ENCODE results near the gene CCDC68. TPM values are rescaled to one million over a fixed set of nuclear protein-coding genes. Genes with fewer than 3 reads are reported as not detected.
A peak's percentile ranks its signal among the peaks of the same experiment; 100 is the strongest.

CCDC68 gene
- polyA plus RNA-seq, 2 of the 4 experiments (the other 2 are of a cell fraction), result 3.1 to 12.4 TPM

DNA sequence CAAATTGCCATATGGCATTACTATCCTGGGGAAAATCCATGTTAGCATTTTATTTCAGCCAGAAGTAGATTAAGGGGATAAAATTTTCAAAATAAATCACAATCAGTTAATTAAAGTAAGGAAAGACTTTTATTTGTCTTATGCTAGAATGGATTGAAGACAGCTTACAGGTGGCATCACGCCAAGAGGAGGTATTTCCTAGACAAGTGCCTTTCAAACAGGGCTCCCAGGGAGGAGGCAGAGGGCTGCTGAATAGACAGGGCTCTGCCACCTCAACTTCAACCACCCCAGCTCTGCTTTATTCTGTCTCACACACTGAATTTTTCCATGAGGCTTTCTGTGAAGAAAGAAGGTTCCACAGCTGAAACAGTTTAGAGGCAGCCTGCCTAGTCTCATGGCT lies 12.2 kb downstream of the CCDC68 start:
- TF ChIP-seq MYC (IDR thresholded peaks at IDR 0.05; ENCODE audit: borderline replicate concordance, low read length), result no peak
- TF ChIP-seq HOXB13 (CRISPR knock-in tag; IDR thresholded peaks at IDR 0.05; ENCODE audit: low read depth), result no peak
- TF ChIP-seq CHD4 (IDR thresholded peaks at IDR 0.05; ENCODE audit: borderline replicate concordance), result no peak
- TF ChIP-seq SREBF2 (IDR thresholded peaks at IDR 0.05), result no peak
- TF ChIP-seq CBX2 (IDR thresholded peaks at IDR 0.05; ENCODE audit: borderline replicate concordance, low read depth), result no peak
- no peak for TF ChIP-seq ZSCAN20 (CRISPR knock-in tag; IDR thresholded peaks at IDR 0.05)
- TF ChIP-seq KDM5A (IDR thresholded peaks at IDR 0.05), result no peak
- TF ChIP-seq, protein P1, sequence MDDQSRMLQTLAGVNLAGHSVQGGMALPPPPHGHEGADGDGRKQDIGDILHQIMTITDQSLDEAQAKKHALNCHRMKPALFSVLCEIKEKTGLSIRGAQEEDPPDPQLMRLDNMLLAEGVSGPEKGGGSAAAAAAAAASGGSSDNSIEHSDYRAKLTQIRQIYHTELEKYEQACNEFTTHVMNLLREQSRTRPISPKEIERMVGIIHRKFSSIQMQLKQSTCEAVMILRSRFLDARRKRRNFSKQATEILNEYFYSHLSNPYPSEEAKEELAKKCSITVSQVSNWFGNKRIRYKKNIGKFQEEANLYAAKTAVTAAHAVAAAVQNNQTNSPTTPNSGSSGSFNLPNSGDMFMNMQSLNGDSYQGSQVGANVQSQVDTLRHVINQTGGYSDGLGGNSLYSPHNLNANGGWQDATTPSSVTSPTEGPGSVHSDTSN (IDR thresholded peaks at IDR 0.05), result no peak
- no peak for TF ChIP-seq FOXS1 (CRISPR knock-in tag; IDR thresholded peaks at IDR 0.05)
- TF ChIP-seq RARB (CRISPR knock-in tag; IDR thresholded peaks at IDR 0.05), result no peak
- TF ChIP-seq REST (IDR thresholded peaks at IDR 0.05), result no peak
- no peak for TF ChIP-seq TP53 (CRISPR knock-in tag; IDR thresholded peaks at IDR 0.05)
- TF ChIP-seq, protein P2, sequence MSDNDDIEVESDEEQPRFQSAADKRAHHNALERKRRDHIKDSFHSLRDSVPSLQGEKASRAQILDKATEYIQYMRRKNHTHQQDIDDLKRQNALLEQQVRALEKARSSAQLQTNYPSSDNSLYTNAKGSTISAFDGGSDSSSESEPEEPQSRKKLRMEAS (IDR thresholded peaks at IDR 0.05), result no peak
- TF ChIP-seq CBX8 (IDR thresholded peaks at IDR 0.05), result no peak
- no peak for TF ChIP-seq HOXB5 (CRISPR knock-in tag; IDR thresholded peaks at IDR 0.05)
- TF ChIP-seq MAFK (IDR thresholded peaks at IDR 0.05; ENCODE audit: partially characterized antibody), result no peak
- TF ChIP-seq, protein P3, sequence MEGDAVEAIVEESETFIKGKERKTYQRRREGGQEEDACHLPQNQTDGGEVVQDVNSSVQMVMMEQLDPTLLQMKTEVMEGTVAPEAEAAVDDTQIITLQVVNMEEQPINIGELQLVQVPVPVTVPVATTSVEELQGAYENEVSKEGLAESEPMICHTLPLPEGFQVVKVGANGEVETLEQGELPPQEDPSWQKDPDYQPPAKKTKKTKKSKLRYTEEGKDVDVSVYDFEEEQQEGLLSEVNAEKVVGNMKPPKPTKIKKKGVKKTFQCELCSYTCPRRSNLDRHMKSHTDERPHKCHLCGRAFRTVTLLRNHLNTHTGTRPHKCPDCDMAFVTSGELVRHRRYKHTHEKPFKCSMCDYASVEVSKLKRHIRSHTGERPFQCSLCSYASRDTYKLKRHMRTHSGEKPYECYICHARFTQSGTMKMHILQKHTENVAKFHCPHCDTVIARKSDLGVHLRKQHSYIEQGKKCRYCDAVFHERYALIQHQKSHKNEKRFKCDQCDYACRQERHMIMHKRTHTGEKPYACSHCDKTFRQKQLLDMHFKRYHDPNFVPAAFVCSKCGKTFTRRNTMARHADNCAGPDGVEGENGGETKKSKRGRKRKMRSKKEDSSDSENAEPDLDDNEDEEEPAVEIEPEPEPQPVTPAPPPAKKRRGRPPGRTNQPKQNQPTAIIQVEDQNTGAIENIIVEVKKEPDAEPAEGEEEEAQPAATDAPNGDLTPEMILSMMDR (IDR thresholded peaks at IDR 0.05), result no peak
- no peak for TF ChIP-seq EP300 (IDR thresholded peaks at IDR 0.05)
- TF ChIP-seq TFCP2L1 (CRISPR knock-in tag; IDR thresholded peaks at IDR 0.05), result no peak
- no peak for TF ChIP-seq NR3C1 (IDR thresholded peaks at IDR 0.05)
- CTCF ChIA-PET, result no interaction called here
- H3K9me3 ChIP-seq, result no peaks in the 10 kb centered on the region
- FAIRE-seq (no peak), DNase-seq (ENCODE audit: low read depth in 1 of 2, low spot score in 1 of 2) (peak in 1 of 2 experiments; percentile 19), ATAC-seq (peak in 1 of 2 experiments; percentile 32; a peak in 2 of 6 replicates)
- peak overlapping the region; percentile 81 for H3K4me2 ChIP-seq
- H3K4me1 ChIP-seq, result peaks cover 44% of the 10 kb centered on the region
- POLR2A ChIA-PET, result no interaction called here
- peak overlapping the region; percentile 75 to 84 for H3K27ac ChIP-seq
- WGBS (ENCODE audit: missing lambda C conversion rate), result 55% methylated on average over 1 of the region's 1 CpG
- H3K4me3 ChIP-seq, result no peak overlapping the region

DNA sequence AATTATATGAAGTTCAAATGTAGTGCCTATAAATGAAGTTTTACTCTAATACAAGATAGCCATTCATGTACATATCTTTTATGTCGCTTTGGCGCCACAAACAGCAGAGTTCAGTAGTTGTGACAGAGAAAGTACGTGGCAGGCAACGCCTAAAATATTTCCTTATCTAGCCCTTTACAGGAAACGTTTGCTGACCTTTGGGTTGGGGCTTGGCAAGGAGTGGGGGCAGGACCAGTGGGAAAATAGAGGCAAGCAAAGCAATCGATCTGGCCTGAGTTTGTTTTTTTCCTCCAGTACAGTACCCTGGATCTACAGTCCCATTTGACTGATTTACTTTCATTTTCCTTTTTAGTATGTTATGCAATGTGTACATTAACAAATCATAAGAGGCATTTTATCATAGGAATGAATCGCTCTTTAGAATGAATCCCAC lies 13.1 kb downstream of the CCDC68 start:
- FAIRE-seq (no peak), DNase-seq (ENCODE audit: low read depth in 1 of 2, low spot score in 1 of 2) (peak in 1 of 2 experiments; percentile 66)
- CTCF ChIA-PET, result interaction anchor here (0.6 to 1.0 kb wide), 2 partner anchors 11 to 1835 kb away, joined by 3 read pairs; no protein-coding TSS in a partner anchor

More for the DNA sequence above, 13.1 kb downstream of the CCDC68 start:
- Histone ChIP-seq H3K4me2 (peak overlapping the region; percentile 81), H3K27ac (peak overlapping the region; percentile 75 to 84), H3K4me3 (peak overlapping the region; percentile 37), H3K9me3 (no peaks in the 10 kb centered on the region), H3K4me1 (peaks cover 44% of the 10 kb centered on the region)
- POLR2A ChIA-PET, result no interaction called here
- TF ChIP-seq CEBPB (IDR thresholded peaks at IDR 0.05) (peak; percentile 33 to 69; a peak in 2 of 4 replicates), POLR2AphosphoS2 (conservative IDR thresholded peaks at IDR 0.05; ENCODE audit: low read length) (no peak), HEYL (CRISPR knock-in tag; IDR thresholded peaks at IDR 0.05) (no peak)
- under 1% methylated on average over 7 of the region's 7 CpGs for WGBS (ENCODE audit: missing lambda C conversion rate)
- ATAC-seq, result peak; percentile 43 to 62; a peak in 4 of 6 replicates

All from A549 (cell line).